ENCODE measurements around the gene UGT1A6.
"Not testable (repeated sequence)": the region's sequence is repeated elsewhere in the genome, so short reads cannot be mapped to it uniquely, and the experiment has no call there.

UGT1A6 gene

GRCh38 chr2:233692648-233693047 lies at the start of gene UGT1A6:
UGT1A6 (plus strand) TSS chr2:233692890; CDS start chr2:233693005, 115 bp downstream.
- no peak for DNase-seq (ENCODE audit: low read depth in 2 of 2, low spot score in 1 of 2)

- no peak for DNase-seq (ENCODE audit: low read depth in 2 of 2, low spot score in 1 of 2)
Measured at GRCh38 chr2:233643128-233643527, 49.6 kb upstream of the UGT1A6 start.

GRCh38 chr2:233646033-233646432 lies 46.7 kb upstream of the UGT1A6 start:
- DNase-seq (ENCODE audit: low read depth in 2 of 2, low spot score in 1 of 2), result not testable (repeated sequence)

GRCh38 chr2:233650981-233651380 lies 41.7 kb upstream of the UGT1A6 start:
- DNase-seq (ENCODE audit: low read depth in 2 of 2, low spot score in 1 of 2), result no peak

GRCh38 chr2:233651430-233651829 lies 41.3 kb upstream of the UGT1A6 start:
- no peak for DNase-seq (ENCODE audit: low read depth in 2 of 2, low spot score in 1 of 2)

- no peak for DNase-seq (ENCODE audit: low read depth in 2 of 2, low spot score in 1 of 2)
Measured at GRCh38 chr2:233654501-233654900, 38.2 kb upstream of the UGT1A6 start.

GRCh38 chr2:233655043-233655442 lies 37.6 kb upstream of the UGT1A6 start:
- no peak for DNase-seq (ENCODE audit: low read depth in 2 of 2, low spot score in 1 of 2)

GRCh38 chr2:233655943-233656342 lies 36.7 kb upstream of the UGT1A6 start:
- DNase-seq (ENCODE audit: low read depth in 2 of 2, low spot score in 1 of 2), result not testable (repeated sequence)

- no peak for DNase-seq (ENCODE audit: low read depth in 2 of 2, low spot score in 1 of 2)
Measured at GRCh38 chr2:233656443-233656842, 36.2 kb upstream of the UGT1A6 start.

GRCh38 chr2:233658610-233659009 lies 34.1 kb upstream of the UGT1A6 start:
- no peak for DNase-seq (ENCODE audit: low read depth in 2 of 2, low spot score in 1 of 2)

- DNase-seq (ENCODE audit: low read depth in 2 of 2, low spot score in 1 of 2), result no peak
Measured at GRCh38 chr2:233663911-233664310, 28.8 kb upstream of the UGT1A6 start.

GRCh38 chr2:233668605-233669260 lies 24.0 kb upstream of the UGT1A6 start:
- no peak for DNase-seq (ENCODE audit: low read depth in 2 of 2, low spot score in 1 of 2)

- DNase-seq (ENCODE audit: low read depth in 2 of 2, low spot score in 1 of 2), result no peak
Measured at GRCh38 chr2:233671290-233672161, 21.2 kb upstream of the UGT1A6 start, which contains the start of gene UGT1A9. UGT1A9 (plus strand) TSS chr2:233671898; CDS start chr2:233671935, 37 bp downstream.

GRCh38 chr2:233672886-233673285 lies 19.8 kb upstream of the UGT1A6 start:
- no peak for DNase-seq (ENCODE audit: low read depth in 2 of 2, low spot score in 1 of 2)

- no peak for DNase-seq (ENCODE audit: low read depth in 2 of 2, low spot score in 1 of 2)
Measured at GRCh38 chr2:233673896-233674295, 18.8 kb upstream of the UGT1A6 start.

- DNase-seq (ENCODE audit: low read depth in 2 of 2, low spot score in 1 of 2), result no peak
Measured at GRCh38 chr2:233674314-233674713, 18.4 kb upstream of the UGT1A6 start.

GRCh38 chr2:233674995-233675394 lies 17.7 kb upstream of the UGT1A6 start:
- no peak for DNase-seq (ENCODE audit: low read depth in 2 of 2, low spot score in 1 of 2)

GRCh38 chr2:233676046-233676445 lies 16.6 kb upstream of the UGT1A6 start:
- no peak for DNase-seq (ENCODE audit: low read depth in 2 of 2, low spot score in 1 of 2)

- no peak for DNase-seq (ENCODE audit: low read depth in 2 of 2, low spot score in 1 of 2)
Measured at GRCh38 chr2:233679196-233679595, 13.5 kb upstream of the UGT1A6 start.

- no peak for DNase-seq (ENCODE audit: low read depth in 2 of 2, low spot score in 1 of 2)
Measured at GRCh38 chr2:233680361-233681045, 12.2 kb upstream of the UGT1A6 start.

- DNase-seq (ENCODE audit: low read depth in 2 of 2, low spot score in 1 of 2), result no peak
Measured at GRCh38 chr2:233681521-233682099, 11.1 kb upstream of the UGT1A6 start, which contains the start of gene UGT1A7. UGT1A7 (plus strand) TSS chr2:233681901; CDS start chr2:233681938, 37 bp downstream.

Data from stimulated activated CD8-positive, alpha-beta memory T cell treated with anti-CD3 and anti-CD28 coated beads, Interleukin-4, amount 100 ng/mL, for 1 hour (primary cell).